ENCODE measurements around the gene KCTD17. TPM values are rescaled to one million over a fixed set of nuclear protein-coding genes. Genes with fewer than 3 reads are reported as not detected.

Gene KCTD17
- total and polyA plus RNA-seq, 2 donors (not counting 1 experiment from before 2014, with no cell fraction given) = 10.6 to 19.3 TPM

DNA sequence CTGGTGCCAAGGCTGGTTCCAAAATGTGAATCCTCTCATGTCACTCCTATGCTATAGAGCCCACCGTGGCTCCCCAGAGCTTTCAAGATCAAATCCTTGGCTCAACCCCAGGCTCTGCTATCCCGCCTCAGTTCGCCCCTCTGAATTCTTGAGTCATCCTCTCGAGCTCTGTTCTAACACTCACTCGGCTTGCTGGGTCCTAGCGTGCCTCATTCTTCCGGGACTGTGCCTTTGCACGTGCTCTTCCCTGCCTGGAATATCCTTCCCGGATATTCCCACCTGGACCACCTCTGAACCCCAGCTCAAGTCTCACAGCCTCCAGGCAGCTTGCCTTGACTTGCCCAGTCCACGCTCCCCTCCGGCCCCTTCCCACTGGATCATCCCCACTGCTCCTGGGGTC lies 13.0 kb downstream of the KCTD17 start:
- Histone ChIP-seq H4K20me1 (ENCODE audit: control insufficient read depth, extremely low read depth, insufficient read depth, low read length) (no peaks in the 10 kb centered on the region), H3K4me2 (ENCODE audit: extremely low read depth, insufficient read depth, low read length) (no peak overlapping the region), H3K27me3 (ENCODE audit: control insufficient read depth, insufficient read depth, low read length) (peaks cover 4% of the 10 kb centered on the region), H3K9ac (ENCODE audit: insufficient read depth, low read length) (no peak overlapping the region), H3K4me3 (replicated peaks in 1 of 4; ENCODE audit: control extremely low read depth in 1 of 4, insufficient read depth in 1 of 4, low read depth in 3 of 4, low read length in 4 of 4) (no peak overlapping the region), H2AFZ (ENCODE audit: low read length) (no peak overlapping the region), H3K79me2 (ENCODE audit: control insufficient read depth, insufficient read depth, low read length) (no peaks in the 10 kb centered on the region), H3K27ac (ENCODE audit: insufficient read depth, low read length) (no peak overlapping the region), H3K9me3 (ENCODE audit: control insufficient read depth, insufficient read depth, low read depth, low read length) (no peaks in the 10 kb centered on the region), H3K4me1 (ENCODE audit: control insufficient read depth, extremely low read depth, insufficient read depth, low read length) (no peaks in the 10 kb centered on the region), H3K36me3 (ENCODE audit: control insufficient read depth, insufficient read depth, low read length) (no peaks in the 10 kb centered on the region)
- TF ChIP-seq, protein P1, sequence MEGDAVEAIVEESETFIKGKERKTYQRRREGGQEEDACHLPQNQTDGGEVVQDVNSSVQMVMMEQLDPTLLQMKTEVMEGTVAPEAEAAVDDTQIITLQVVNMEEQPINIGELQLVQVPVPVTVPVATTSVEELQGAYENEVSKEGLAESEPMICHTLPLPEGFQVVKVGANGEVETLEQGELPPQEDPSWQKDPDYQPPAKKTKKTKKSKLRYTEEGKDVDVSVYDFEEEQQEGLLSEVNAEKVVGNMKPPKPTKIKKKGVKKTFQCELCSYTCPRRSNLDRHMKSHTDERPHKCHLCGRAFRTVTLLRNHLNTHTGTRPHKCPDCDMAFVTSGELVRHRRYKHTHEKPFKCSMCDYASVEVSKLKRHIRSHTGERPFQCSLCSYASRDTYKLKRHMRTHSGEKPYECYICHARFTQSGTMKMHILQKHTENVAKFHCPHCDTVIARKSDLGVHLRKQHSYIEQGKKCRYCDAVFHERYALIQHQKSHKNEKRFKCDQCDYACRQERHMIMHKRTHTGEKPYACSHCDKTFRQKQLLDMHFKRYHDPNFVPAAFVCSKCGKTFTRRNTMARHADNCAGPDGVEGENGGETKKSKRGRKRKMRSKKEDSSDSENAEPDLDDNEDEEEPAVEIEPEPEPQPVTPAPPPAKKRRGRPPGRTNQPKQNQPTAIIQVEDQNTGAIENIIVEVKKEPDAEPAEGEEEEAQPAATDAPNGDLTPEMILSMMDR (conservative IDR thresholded peaks at IDR 0.05 in 1 of 2, IDR thresholded peaks at IDR 0.05 in 1 of 2; ENCODE audit: low read depth in 1 of 2, low read length in 2 of 2) = no peak
- TF ChIP-seq EZH2 (IDR thresholded peaks at IDR 0.05; ENCODE audit: low read length, missing control alignments) = no peak
- no peak for DNase-seq (ENCODE audit: low read depth in 2 of 2)

DNA sequence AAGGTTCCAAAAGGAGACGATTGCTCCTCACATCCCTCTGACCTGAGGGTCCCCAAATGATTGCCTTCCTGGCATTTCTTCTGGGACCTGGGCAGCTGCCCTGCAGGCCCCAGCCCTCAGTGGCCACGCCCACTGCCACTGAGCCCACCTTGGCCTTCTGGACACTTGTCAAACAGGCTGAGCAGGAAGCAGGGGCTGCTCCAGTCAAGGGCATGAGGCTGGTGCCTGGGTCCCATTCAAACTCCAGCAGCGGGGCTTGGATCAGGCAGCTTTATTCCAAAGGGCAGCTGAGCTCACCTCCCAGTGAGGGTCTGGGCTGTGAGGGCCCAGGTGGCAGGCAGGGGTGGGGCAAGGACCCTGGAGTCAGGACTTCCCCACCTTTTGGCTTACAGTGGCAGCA lies 13.6 kb downstream of the KCTD17 start:
- Histone ChIP-seq H3K4me2 (ENCODE audit: extremely low read depth, insufficient read depth, low read length) (no peak overlapping the region), H3K9ac (ENCODE audit: insufficient read depth, low read length) (no peak overlapping the region), H3K79me2 (ENCODE audit: control insufficient read depth, insufficient read depth, low read length) (no peaks in the 10 kb centered on the region), H3K9me3 (ENCODE audit: control insufficient read depth, insufficient read depth, low read depth, low read length) (no peaks in the 10 kb centered on the region), H3K4me1 (ENCODE audit: control insufficient read depth, extremely low read depth, insufficient read depth, low read length) (no peaks in the 10 kb centered on the region), H3K4me3 (replicated peaks in 1 of 4; ENCODE audit: control extremely low read depth in 1 of 4, insufficient read depth in 1 of 4, low read depth in 3 of 4, low read length in 4 of 4) (no peak overlapping the region), H3K36me3 (ENCODE audit: control insufficient read depth, insufficient read depth, low read length) (no peaks in the 10 kb centered on the region), H3K27me3 (ENCODE audit: control insufficient read depth, insufficient read depth, low read length) (peaks cover 6% of the 10 kb centered on the region), H4K20me1 (ENCODE audit: control insufficient read depth, extremely low read depth, insufficient read depth, low read length) (no peaks in the 10 kb centered on the region), H3K27ac (ENCODE audit: insufficient read depth, low read length) (no peak overlapping the region), H2AFZ (ENCODE audit: low read length) (no peak overlapping the region)
- TF ChIP-seq, protein P1 (conservative IDR thresholded peaks at IDR 0.05 in 1 of 2, IDR thresholded peaks at IDR 0.05 in 1 of 2; ENCODE audit: low read depth in 1 of 2, low read length in 2 of 2) = no peak
- no peak for TF ChIP-seq EZH2 (IDR thresholded peaks at IDR 0.05; ENCODE audit: low read length, missing control alignments)
- no peak for DNase-seq (ENCODE audit: low read depth in 2 of 2)

DNA sequence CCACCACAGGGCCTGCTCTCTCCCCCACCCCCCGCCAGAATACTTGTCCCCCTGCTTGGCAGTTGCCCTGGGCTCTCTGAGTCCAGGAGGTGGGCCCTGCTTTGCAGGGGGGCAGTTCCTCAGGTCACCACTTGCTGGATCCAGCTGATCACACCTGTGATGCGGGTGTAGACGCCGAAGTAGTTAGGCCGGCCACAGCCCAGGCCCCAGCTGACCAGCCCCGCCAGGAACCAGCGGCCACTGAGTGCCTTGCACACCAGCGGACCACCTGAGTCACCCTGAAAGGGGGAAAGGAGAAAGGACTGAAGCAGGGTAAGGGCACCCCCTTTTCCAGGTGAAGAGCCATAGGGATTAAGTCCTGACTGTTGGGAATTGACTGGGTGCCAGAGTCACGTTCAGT lies 14.4 kb downstream of the KCTD17 start:
- no peak for TF ChIP-seq EZH2 (IDR thresholded peaks at IDR 0.05; ENCODE audit: low read length, missing control alignments)
- TF ChIP-seq, protein P1 (conservative IDR thresholded peaks at IDR 0.05 in 1 of 2, IDR thresholded peaks at IDR 0.05 in 1 of 2; ENCODE audit: low read depth in 1 of 2, low read length in 2 of 2) = no peak

More for the DNA sequence above, 14.4 kb downstream of the KCTD17 start:
- Histone ChIP-seq H3K27me3 (ENCODE audit: control insufficient read depth, insufficient read depth, low read length) (peaks cover 6% of the 10 kb centered on the region), H3K9me3 (ENCODE audit: control insufficient read depth, insufficient read depth, low read depth, low read length) (no peaks in the 10 kb centered on the region), H3K79me2 (ENCODE audit: control insufficient read depth, insufficient read depth, low read length) (no peaks in the 10 kb centered on the region), H2AFZ (ENCODE audit: low read length) (no peak overlapping the region), H3K27ac (ENCODE audit: insufficient read depth, low read length) (no peak overlapping the region), H3K36me3 (ENCODE audit: control insufficient read depth, insufficient read depth, low read length) (no peaks in the 10 kb centered on the region), H3K4me1 (ENCODE audit: control insufficient read depth, extremely low read depth, insufficient read depth, low read length) (no peaks in the 10 kb centered on the region), H3K4me2 (ENCODE audit: extremely low read depth, insufficient read depth, low read length) (no peak overlapping the region), H4K20me1 (ENCODE audit: control insufficient read depth, extremely low read depth, insufficient read depth, low read length) (no peaks in the 10 kb centered on the region), H3K4me3 (replicated peaks in 1 of 4; ENCODE audit: control extremely low read depth in 1 of 4, insufficient read depth in 1 of 4, low read depth in 3 of 4, low read length in 4 of 4) (no peak overlapping the region), H3K9ac (ENCODE audit: insufficient read depth, low read length) (no peak overlapping the region)
- no peak for DNase-seq (ENCODE audit: low read depth in 2 of 2)
